ENCODE measurements around the gene HES2. TPM values are rescaled to one million over a fixed set of nuclear protein-coding genes. Genes with fewer than 3 reads are reported as not detected.

Gene HES2
- total RNA-seq, 1 donor from 2014 or later: 0.10 TPM

DNA sequence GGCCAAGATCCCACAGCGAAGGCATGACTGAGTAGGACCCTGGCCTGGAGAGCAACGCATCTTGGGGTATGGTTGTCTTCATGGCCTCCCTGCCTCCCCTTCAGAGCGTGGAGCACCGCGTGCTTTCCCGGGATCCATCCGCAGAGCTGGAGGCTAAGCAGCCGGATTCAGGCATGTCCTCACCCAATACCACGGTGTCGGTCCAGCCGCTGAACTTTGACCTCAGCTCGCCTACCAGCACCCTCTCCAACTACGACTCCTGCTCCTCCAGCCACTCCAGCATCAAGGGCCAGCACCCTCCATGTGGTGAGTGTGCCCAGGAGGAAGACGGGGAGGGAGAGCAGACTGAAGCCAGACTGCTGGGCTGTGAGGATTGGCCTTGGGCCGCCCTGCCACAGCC is 24.7 kb upstream of the HES2 start:
- no peak overlapping the region for H3K27ac Mint-ChIP-seq (ENCODE audit: unreplicated experiment)
- H3K27me3 Mint-ChIP-seq (ENCODE audit: unreplicated experiment): peaks cover 14% of the 10 kb centered on the region
- TF ChIP-seq, protein P1, sequence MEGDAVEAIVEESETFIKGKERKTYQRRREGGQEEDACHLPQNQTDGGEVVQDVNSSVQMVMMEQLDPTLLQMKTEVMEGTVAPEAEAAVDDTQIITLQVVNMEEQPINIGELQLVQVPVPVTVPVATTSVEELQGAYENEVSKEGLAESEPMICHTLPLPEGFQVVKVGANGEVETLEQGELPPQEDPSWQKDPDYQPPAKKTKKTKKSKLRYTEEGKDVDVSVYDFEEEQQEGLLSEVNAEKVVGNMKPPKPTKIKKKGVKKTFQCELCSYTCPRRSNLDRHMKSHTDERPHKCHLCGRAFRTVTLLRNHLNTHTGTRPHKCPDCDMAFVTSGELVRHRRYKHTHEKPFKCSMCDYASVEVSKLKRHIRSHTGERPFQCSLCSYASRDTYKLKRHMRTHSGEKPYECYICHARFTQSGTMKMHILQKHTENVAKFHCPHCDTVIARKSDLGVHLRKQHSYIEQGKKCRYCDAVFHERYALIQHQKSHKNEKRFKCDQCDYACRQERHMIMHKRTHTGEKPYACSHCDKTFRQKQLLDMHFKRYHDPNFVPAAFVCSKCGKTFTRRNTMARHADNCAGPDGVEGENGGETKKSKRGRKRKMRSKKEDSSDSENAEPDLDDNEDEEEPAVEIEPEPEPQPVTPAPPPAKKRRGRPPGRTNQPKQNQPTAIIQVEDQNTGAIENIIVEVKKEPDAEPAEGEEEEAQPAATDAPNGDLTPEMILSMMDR (IDR thresholded peaks at IDR 0.05; ENCODE audit: unreplicated experiment): no peak
- no peak overlapping the region for H3K4me3 Mint-ChIP-seq (ENCODE audit: unreplicated experiment)
- H3K4me1 Mint-ChIP-seq (ENCODE audit: unreplicated experiment): peaks cover 4% of the 10 kb centered on the region
- H3K9me3 Mint-ChIP-seq (ENCODE audit: unreplicated experiment): no peaks in the 10 kb centered on the region
- peaks cover under 1% of the 10 kb centered on the region for H3K36me3 Mint-ChIP-seq (ENCODE audit: low read depth, unreplicated experiment)
- DNase-seq (ENCODE audit: low spot score): no peak

- no peaks in the 10 kb centered on the region for H3K9me3 Mint-ChIP-seq (ENCODE audit: unreplicated experiment)
- no peak overlapping the region for H3K4me3 Mint-ChIP-seq (ENCODE audit: unreplicated experiment)
- H3K27me3 Mint-ChIP-seq (ENCODE audit: unreplicated experiment): peaks cover 11% of the 10 kb centered on the region
- H3K36me3 Mint-ChIP-seq (ENCODE audit: low read depth, unreplicated experiment): no peaks in the 10 kb centered on the region
- no peak overlapping the region for H3K27ac Mint-ChIP-seq (ENCODE audit: unreplicated experiment)
- DNase-seq (ENCODE audit: low spot score): no peak
- H3K4me1 Mint-ChIP-seq (ENCODE audit: unreplicated experiment): peaks cover 2% of the 10 kb centered on the region
- TF ChIP-seq, protein P1 (IDR thresholded peaks at IDR 0.05; ENCODE audit: unreplicated experiment): no peak
Measured at GRCh38 chr1:6443339-6444115, 23.8 kb upstream of the HES2 start.

DNA sequence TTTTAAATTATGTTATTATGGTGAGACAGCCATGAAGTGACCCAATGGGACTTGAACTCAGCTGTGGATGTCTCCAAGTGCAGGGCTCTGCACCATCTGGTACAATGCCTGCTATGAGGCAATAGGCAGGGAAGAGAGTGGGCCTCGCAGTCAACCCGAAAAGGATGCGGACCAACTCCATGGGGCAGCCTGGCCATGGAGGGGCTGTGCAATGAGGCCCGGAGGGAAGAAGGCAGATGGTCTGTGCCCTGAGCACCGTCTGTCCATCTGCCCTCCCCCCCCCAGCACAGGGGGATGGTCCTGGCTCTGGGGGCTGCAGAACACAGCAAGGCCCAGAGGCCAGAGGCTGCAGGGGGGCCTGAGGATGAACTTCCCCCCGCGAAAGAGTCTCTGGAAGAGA is 21.9 kb upstream of the HES2 start:
- no peak overlapping the region for H3K4me3 Mint-ChIP-seq (ENCODE audit: unreplicated experiment)
- DNase-seq (ENCODE audit: low spot score): no peak

DNA sequence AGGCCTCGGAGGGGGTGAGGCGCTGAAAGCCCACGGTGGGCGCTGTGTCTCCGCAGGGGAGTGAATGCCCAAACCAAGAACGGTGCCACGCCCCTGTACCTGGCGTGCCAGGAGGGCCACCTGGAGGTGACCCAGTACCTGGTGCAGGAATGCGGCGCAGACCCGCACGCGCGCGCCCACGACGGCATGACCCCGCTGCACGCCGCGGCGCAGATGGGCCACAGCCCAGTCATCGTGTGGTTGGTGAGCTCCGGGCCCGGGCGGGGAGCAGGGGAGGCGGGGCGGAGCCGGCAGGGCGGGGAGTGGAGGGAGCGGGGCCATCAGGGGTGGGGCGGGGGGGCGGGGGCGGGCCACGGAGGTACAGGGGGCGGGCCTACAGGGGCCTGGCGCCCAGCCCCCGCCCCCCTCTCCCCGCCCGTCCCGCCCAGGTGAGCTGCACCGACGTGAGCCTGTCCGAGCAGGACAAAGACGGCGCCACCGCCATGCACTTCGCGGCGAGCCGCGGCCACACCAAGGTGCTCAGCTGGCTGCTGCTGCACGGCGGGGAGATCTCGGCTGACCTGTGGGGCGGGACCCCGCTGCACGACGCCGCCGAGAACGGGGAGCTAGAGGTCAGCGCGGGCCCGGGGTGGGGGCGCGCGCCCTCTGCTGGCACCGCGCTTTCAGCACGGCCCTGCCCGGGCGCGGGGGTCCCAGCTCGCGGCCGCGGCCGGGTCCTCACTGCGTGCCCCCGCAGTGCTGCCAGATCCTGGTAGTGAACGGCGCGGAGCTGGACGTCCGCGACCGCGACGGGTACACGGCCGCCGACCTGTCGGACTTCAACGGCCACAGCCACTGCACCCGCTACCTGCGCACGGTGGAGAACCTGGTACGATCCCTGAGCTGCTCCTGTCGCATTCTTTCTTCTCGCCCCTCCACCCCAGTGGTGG is 20.7 kb upstream of the HES2 start:
- Mint-ChIP-seq H3K27me3 (ENCODE audit: unreplicated experiment) (peaks cover 13% of the 10 kb centered on the region), H3K4me1 (ENCODE audit: unreplicated experiment) (peaks cover 2% of the 10 kb centered on the region), H3K27ac (ENCODE audit: unreplicated experiment) (no peak overlapping the region), H3K9me3 (ENCODE audit: unreplicated experiment) (no peaks in the 10 kb centered on the region), H3K36me3 (ENCODE audit: low read depth, unreplicated experiment) (no peaks in the 10 kb centered on the region), H3K4me3 (ENCODE audit: unreplicated experiment) (no peak overlapping the region)
- TF ChIP-seq, protein P1 (IDR thresholded peaks at IDR 0.05; ENCODE audit: unreplicated experiment): peak; percentile 62
- no peak for DNase-seq (ENCODE audit: low spot score)

More for the DNA sequence above, 21.9 kb upstream of the HES2 start:
- Mint-ChIP-seq H3K27ac (ENCODE audit: unreplicated experiment) (no peak overlapping the region), H3K4me1 (ENCODE audit: unreplicated experiment) (peaks cover 2% of the 10 kb centered on the region), H3K36me3 (ENCODE audit: low read depth, unreplicated experiment) (no peaks in the 10 kb centered on the region), H3K9me3 (ENCODE audit: unreplicated experiment) (no peaks in the 10 kb centered on the region), H3K27me3 (ENCODE audit: unreplicated experiment) (peaks cover 13% of the 10 kb centered on the region)
- TF ChIP-seq, protein P1 (IDR thresholded peaks at IDR 0.05; ENCODE audit: unreplicated experiment): no peak

All from endothelial cell (in vitro differentiated cells).